NCI-H2107 (cell line): ENCODE results near the gene DPPA5.
"Not testable (repeated sequence)": the region's sequence is repeated elsewhere in the genome, so short reads cannot be mapped to it uniquely, and the experiment has no call there.

Experiments
- DNase-seq: peaks from one replicate; lab custom pipeline; 2025; lab: John Stamatoyannopoulos, UW

Gene DPPA5

DNA sequence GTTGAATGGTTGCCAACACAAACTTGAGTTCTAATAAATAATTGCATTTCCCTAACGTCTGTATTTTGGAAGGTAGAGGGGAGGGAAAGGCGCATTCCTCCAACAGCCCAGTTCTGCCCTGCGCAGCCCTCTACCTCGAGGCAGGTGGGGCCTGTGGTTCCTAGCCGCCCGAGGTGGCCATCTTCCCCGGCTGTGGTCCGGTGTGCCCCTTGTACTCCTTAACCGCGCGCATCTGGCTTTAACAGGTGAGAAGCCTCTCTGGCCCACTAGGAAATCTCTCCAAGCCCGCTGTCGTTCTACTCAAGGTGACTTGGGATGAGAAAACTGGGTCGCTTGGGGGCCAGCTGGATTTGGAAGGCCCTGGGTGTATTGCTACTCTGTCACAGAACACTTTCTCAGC lies 10.0 kb upstream of the DPPA5 start:
- DNase-seq, result no peak

DNA sequence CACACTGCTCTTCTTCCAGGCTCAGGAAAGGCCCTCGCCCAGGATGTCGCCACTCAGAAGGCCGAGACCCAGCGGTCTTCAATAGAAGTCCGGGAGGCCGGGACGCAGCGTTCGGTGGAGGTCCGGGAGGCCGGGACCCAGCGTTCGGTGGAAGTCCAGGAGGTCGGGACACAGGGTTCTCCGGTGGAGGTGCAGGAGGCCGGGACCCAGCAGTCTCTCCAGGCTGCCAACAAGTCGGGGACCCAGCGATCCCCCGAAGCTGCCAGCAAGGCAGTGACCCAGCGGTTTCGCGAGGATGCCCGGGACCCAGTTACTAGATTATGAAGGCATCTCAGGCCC lies 9.4 kb upstream of the DPPA5 start:
- DNase-seq, result no peak

DNA sequence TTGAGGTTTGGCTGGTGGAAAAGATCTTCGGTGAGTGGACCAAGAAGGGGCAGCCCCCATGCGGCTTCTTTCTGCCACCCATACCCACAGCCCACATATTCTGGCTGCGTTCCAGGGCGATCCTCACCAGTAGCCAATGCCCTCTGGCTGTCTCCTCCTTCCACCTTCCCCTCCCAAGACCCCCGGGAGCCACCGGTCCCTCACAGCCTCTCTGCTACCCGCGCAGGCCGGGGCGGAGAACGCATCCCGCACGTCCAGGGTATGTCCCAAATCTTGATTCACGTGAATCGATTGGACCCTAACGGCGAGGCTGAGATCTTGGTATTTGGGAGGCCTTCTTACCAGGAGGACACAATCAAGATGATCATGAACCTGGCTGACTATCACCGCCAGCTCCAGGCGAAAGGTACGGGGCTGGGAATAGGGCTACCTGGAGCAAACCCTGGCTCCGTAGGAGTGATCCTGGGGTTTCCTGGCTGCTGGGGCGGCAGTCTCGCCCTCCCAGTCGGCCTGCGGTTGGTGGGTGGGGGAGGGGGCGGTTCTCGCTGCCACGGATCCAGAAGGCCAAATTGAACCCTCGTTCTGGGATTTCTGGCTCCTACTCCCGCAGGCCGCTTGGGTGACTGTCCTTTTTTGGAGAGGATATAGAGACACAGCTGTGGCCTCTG lies 8.9 kb upstream of the DPPA5 start:
- DNase-seq, result no peak

DNA sequence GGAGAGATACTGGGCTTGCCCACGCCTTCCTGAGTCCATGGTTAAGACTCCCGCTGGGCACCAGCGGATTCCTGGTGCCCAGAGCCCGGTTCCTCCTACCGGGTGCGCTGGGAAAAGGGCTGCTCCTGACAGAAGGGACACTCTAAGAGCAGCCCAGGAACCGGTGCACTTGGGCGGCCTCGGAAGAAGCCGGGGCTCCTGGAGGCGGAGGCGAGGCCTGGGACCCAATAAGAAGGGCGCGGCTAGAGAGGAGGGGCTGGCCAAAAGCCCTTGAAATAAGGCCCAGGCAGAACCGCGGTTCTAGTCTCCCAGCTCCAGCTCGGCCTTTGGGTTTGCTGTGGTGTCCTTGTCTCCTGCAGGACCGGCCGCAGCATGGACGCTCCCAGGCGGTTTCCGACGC lies 8.3 kb upstream of the DPPA5 start, which contains the start of gene KHDC3L:
Gene KHDC3L (plus strand): TSS at position 301 of the 400 bp plus-strand sequence. CDS start 72 bp downstream, at position 373.
- no peak for DNase-seq

DNA sequence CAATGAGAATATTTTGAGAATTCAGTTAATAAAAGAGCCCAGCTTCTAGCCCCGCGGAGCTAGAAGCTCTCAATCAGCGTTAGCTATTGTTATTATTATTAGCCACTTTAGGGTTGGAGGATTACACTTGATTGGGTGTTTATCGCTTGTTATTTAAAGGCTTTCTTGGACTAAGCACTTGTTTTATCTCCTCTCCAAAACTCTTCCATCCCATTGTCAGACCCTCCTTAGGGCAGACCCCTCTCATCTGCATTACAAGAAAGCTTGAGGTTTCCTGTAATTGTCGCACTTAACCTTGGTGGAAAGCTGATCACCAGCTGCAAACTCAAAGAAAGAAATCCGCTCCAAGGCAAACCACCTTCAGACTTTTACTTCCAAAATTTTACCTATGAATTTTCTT lies 4.8 kb downstream of the DPPA5 start:
- DNase-seq, result no peak

DNA sequence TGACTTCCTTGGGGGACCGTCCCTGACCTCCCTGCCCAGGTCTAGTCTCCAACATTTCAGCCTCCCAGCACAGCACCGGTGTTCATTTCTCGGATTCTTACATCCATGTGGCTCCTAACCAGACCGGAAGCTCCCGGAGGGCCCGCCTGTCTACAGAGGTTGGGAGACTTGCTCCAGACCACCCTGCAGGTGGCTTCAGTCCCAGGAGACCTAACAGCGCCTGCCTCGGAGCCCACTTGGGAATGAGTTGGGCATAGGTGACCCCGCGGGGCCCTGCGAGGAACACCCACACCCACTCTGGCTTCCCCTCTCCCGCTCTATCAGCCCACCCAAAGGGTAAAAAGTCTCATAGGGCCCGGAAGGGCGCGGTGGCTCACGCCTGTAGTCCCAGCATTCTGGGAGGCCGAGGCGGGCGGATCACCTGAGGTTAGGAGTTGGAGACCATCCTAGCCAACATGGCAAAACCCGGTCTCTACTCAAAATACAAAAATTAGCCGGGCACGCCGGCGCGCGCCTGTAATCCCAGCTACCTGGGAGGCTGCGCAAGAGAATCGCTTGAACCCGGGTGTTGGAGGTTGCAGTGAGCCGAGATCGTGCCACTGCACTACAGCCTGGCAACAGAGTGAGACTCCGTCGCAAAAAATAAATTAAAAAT lies 5.4 kb downstream of the DPPA5 start:
- no peak for DNase-seq

DNA sequence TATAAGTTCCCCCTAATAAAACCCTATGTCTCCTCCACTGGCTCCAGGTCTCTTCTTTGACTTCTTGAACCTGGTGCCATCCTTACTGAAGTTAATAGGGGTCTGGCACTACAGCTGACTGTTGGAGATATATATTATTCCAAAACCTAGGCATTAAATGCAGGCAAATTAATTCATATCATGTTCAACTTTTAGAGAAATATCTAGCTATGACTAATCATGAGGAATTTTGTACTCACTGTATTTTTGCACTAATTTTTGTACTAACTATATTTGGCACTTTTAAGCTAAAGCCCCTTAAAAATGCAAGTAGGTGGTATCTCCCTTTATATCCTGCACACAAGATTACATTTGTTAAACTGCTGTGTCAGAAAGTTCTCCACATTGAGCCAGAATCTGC lies 10.9 kb downstream of the DPPA5 start:
- no peak for DNase-seq

DNA sequence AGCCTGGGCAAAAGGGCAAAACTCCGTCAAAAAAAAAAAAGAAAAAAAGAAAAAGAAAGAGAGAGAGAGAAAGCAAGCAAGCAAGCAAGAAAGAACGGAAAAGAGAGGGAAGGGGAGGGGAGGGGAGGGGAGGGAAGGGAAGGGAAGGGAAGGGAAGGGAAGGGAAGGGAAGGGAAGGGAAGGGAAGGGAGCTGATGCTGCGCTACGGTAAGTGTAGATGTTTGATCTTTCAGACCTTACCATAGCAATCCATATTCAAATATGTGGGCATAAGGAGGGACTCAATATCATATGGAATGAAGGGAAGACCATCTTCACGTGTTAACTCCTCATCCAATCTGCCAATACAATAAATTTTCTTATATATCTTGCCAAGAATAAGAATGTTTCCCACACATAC lies 11.9 kb downstream of the DPPA5 start:
- no peak for DNase-seq

DNA sequence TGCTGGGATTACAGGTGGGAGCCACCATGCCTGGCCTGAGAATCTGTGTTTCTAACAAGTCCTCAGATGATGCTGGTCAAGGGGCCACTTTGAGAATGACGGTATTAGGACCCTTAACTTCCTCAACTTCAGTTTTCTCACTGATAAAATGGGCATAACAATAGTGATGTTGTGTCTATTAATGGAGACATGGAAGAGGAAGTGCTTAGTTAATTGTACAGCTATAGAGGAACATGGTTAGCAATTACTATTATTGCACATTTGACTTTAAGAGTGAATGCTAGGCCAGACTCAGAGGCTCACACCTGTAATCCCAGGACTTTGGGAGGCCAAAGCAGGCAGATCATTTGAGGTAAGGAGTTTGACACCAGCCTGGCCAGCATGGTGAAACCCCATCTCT lies 12.7 kb downstream of the DPPA5 start:
- DNase-seq, result no peak

DNA sequence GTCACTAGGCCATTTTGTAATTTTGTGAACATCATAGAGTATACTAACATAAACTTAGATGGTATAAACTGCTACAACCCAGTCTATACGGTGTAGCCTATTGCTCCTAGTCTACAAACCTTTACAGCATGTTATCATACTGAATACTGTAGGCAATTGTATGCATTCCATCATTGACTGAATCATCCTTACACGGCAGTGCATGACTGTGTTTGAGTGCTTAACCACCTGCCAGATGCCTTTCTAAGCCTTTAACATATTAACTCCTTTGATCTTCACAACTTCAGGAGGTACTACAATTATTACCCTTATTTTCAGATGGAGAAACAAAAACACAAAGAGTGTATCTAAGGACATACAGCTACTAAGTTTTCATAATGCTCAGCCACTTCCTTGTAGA lies 14.0 kb downstream of the DPPA5 start:
- DNase-seq, result no peak

DNA sequence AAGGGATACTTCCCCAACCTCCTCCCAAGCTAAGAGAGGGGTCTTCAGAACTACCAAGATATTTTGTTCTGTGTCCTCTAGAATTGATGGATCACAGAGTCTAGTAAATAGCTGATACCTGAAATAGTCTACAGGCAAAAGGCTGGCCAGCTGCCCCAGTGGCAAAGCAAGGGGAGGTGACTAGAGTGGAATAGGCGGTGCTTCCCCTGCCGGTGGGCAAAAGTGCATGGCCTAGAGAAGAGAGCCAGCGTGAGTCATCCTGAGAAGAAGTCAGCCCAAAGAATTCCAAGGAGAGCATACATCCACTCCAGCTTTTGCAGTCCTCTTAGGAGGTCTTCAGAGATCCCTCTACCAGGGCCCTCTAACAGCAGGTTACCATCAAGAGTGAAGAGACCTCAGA lies 14.7 kb downstream of the DPPA5 start:
- DNase-seq, result no peak

DNA sequence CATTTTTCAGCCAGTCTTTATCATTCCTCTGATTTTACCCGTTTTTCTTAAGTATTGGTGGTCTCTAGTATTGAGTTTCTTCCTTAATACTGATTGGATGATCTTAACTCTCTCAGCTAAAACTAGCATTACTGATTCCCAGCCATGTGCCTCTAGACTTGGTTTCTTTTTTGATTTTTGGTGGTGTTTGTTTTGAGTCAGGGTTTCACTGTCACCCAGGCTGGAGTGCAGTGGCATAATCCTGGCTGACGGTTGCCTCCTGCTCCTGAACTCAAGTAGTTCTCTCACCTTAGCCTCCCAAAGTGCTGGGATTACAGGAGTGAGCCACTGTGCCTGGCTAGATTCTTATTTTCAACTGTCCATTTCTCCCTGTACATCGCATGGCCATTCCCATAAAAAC lies 24.9 kb downstream of the DPPA5 start:
- DNase-seq, result no peak

DNA sequence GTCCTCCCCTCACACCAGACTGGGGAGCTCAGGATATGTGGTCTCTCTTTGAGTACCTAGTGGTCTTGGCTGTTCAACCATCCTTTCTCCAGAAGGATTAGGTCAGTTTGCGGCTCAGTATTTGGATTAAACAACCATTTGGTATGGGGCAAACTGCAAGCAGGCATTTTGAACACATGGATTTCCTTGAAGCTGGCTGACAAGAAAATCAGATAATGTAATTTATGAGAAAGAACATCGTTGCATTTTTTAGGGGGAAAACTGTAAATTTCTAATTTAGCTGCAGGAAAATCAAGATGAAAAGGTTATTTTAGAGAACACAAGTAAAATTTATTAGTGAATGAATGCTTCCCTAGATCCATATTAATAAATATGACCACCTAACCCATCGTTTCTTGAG lies 25.3 kb downstream of the DPPA5 start:
- DNase-seq, result no peak

DNA sequence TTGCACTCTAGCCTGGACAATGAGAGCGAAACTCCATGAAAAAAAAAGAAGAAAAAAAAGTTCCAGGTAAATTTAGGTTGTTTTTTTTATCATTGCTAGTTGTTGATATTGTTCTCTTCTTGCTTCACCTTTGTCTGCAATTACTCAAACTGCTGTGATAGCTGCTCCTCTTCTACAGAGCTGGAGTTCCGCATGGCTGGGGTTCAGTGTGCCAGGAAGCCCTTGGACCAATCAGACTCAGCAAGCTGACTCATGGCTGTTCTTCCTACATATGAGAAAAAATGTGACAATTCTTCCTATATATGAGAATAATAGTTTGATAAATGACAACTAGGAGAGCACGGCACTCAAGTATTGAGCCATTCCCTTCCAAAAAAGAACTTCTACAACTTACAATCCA lies 28.4 kb downstream of the DPPA5 start:
- DNase-seq, result no peak

DNA sequence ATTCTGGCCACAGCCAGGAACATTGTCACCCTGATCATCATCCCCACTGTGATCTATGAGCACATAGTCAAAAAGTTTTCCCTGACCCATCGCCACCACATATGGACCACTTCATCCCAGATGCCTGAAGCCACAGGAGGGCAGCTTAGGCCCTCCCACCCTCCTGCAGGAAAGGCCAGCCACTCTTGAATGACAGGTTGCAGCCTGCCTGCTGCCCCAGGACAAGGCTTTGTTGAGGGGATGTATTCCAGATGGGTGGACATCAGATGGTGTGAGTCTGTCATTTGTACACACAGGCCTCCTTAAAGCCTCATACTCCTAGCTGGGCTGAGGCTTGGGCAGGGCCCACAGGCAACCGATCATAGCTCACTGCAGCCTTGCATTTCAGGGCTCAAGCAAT lies 30.8 kb downstream of the DPPA5 start:
- no peak for DNase-seq

DNA sequence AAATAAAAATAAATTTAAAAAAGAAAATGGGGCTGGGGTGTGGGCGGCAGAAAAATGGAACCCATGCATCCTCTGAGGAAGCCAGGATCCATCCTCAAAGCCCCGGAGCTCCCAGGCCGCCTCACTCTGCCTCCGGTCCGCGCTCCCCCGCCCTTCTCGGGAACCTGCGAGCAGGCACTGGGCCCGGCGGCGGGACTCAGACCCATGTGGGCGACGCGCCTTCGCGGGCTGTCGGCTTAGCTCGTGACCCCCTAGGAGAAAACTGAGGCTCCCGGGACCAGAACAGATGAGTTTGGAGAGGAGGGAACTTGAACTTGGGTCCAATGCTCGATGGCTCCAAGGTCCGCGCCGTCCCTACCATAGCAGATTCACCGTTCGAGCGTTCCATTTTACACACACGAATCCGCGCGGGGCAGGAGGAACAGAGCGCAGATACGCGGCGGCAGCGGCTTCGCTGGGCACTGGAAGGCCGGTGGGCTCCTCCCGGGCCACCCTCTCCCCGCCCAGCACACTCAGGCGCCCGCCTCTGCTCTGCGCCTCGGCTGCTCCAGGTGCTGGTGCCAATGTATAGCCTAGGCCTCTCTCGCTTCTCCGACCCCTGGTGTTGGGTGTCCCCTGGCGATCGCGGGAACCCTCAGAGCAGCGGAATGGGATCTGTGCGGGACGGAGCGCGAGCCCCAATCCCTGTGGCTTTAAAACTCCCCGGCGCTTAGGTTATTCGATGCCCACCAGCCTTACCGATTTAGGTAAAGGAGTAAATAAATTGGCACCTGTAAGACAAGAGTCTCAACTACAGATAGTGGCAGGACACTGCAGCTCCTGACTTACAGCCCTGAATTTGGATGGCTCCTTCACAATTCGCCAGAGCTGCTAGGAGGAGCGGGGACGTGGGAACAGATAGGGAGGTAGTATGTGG lies 39.2 kb downstream of the DPPA5 start:
- DNase-seq, result no peak

DNA sequence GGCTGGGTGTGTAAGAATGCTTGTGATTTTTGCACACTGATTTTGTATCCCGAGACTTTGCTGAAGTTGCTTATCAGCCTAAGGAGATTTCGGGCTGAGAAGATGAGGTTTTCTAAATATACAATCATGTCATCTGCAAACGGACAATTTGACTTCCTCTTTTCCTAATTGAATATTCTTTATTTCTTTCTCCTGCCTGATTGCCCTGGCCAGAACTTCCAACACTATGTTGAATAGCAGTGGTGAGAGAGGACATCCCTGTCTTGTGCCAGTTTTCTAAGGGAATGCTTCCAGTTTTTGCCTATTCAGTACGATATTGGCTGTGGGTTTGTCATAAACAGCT lies 43.6 kb downstream of the DPPA5 start:
- DNase-seq, result not testable (repeated sequence)

DNA sequence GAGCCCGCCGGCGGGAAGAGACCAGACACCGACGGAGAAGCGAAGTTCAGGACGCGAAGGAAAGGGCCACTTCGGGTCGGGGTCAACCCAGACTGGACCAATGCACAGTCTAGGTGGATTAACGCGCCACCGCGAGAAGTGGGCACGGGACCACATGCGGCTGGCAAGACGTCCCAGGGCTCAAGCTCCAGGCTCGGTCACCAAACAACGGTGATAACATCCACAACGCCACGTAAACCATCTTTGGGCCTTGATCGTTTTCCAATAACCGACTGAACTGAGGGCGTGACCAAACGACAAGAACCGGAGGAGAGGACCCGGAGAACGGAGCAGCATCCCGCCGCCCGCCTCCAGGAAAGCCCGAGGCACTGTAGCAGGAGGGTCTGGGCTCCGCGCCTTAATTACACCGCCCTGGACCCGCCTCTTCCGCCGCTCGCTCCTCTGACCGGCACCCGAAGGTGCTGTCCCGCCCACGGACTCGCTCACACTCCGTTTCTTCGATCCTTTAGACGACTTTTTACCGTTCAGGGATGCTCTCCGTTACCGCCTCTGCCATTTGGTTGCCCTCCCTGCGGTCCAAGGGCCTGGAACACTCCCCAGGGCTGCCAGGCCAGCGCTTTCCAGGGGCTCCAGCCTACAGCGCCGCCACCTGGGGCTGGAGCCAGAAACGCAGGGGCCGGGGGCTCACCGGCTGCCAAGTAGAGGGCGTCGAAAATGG lies 44.1 kb downstream of the DPPA5 start:
- peak; percentile 29 for DNase-seq

DNA sequence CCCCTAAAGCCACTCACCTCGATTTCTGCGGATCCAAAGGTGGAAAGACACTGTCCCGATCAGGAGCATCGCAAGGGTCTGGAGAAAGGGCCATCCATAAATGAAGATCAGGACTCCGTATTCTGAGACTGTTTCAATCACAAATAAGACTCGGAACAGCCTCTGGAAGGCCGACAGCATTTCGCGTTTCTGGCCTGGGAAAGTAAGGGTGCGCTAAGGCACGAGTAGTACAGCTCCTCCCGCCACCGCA lies 44.6 kb downstream of the DPPA5 start:
- no peak for DNase-seq

DNA sequence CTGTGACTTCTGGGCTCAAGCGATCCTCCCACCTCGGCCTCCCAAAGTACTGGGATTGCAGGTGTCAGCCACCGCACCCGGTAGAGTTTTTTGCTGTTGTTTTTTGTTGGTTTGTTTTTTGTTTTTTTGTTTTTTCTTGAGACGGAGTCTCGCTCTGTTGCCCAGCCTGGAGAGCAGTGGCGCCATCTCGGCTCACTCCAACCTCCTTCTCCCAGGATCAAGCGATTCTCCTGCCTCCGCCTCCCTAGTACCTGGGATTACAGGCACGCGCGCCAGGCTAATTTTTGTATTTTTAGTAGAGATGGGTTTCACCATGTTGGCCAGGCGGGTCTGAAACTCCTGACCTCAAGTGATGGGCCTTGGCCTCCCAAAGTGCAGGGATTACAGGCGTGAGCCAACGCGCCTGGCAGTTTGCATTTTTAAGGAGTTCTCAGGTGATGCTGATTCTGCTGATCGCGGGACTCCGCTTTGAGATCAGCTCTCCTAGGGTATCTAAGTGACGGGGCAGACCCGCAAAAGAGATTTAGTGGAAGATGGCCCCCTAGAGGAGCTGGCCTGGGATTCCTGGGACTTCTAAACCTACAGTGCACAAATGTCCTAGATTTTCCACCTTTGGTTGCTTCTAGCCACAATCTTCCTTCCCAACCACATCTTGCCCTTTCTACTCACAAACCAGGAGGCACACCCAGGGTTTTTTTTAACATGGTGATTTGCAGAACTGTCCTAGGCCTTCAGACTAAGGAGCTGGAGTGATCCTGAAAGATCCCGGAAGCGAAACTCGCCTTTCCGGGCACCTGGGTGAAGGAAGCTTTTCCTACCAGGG lies 45.2 kb downstream of the DPPA5 start:
- no peak for DNase-seq

DNA sequence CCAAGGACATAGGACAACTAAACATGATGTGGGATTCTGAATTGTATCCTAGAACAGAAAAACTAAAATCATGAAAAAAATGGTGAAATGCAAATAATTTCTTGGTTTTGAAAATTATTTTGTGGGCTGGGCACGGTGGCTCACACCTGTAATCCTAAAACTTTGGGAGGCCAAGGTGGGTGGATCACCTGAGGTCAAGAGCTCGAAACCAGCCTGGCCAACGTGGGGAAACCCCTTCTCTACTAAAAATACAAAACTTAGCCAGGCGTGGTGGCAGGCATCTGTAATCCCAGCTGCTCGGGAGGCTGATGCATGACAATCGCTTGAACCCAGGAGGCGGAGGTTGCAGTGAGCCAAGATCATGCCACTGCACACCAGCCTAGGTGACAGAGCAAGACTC lies 50.3 kb downstream of the DPPA5 start:
- not testable (repeated sequence) for DNase-seq
